ENCODE results near the gene COA3.

The COA3 gene

DNA sequence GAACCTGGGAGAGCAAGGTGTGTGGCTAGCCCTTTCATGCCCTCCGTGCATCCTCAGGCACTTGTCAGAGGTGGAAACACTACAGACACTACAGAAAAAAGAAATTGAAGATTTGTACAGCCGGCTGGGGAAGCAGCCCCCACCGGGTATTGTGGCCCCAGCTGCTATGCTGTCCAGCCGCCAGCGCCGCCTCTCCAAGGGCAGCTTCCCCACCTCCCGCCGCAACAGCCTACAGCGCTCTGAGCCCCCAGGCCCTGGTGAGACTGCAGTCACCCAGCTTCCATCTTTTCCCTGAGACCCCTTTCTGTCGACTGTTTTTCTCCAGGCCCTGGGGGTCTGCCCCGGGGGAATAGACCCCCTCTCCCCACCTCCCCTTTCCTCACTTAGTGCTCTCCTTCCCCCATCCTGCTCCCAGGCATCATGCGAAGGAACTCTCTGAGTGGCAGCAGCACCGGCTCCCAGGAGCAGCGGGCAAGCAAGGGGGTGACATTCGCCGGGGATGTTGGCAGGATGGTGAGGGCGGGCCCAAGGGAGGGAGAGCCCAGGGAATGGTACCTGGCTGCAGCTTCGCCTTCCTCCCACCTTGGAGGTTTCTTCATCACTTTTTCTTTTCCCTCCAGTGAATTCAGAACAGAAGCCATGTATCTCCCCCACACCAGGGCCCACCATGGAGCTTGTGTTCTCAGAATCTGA lies 2.3 kb downstream of the COA3 start:
- TF ChIP-seq, protein P1, sequence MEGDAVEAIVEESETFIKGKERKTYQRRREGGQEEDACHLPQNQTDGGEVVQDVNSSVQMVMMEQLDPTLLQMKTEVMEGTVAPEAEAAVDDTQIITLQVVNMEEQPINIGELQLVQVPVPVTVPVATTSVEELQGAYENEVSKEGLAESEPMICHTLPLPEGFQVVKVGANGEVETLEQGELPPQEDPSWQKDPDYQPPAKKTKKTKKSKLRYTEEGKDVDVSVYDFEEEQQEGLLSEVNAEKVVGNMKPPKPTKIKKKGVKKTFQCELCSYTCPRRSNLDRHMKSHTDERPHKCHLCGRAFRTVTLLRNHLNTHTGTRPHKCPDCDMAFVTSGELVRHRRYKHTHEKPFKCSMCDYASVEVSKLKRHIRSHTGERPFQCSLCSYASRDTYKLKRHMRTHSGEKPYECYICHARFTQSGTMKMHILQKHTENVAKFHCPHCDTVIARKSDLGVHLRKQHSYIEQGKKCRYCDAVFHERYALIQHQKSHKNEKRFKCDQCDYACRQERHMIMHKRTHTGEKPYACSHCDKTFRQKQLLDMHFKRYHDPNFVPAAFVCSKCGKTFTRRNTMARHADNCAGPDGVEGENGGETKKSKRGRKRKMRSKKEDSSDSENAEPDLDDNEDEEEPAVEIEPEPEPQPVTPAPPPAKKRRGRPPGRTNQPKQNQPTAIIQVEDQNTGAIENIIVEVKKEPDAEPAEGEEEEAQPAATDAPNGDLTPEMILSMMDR (IDR thresholded peaks at IDR 0.05; ENCODE audit: control extremely low read depth, extremely low read depth, low read depth, missing control alignments) = no peak
- DNase-seq (ENCODE audit: extremely low spot score) = no peak
- ChIA-PET CTCF (interaction anchor here (0.9 to 1.6 kb wide), 4 partner anchors 25 to 614 kb away, joined by 3 to 5 read pairs (median 4); partner anchors contain the start of gene BECN1), POLR2A (no interaction called here)

DNA sequence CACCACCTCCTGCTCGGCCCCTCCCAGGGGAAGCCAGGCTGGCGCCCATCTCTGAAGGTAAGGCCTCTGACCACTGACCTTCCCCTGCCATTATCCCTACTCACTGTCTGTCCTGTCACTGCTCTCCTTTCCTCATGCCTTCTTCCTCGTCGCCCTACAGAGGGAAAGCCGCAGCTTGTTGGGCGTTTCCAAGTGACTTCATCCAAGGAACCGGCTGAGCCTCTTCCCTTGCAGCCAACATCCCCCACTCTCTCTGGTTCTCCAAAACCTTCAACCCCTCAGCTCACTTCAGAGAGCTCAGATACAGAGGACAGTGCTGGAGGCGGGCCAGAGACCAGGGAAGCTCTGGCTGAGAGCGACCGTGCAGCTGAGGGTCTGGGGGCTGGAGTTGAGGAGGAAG lies 3.0 kb downstream of the COA3 start:
- ChIA-PET CTCF (interaction anchor here (1.1 to 1.6 kb wide), 5 partner anchors 9 to 32 kb away, joined by 3 to 5 read pairs (median 4); partner anchors contain the start of gene BECN1), POLR2A (no interaction called here)
- no peak for DNase-seq (ENCODE audit: extremely low spot score)
- TF ChIP-seq, protein P1 (IDR thresholded peaks at IDR 0.05; ENCODE audit: control extremely low read depth, extremely low read depth, low read depth, missing control alignments) = no peak

DNA sequence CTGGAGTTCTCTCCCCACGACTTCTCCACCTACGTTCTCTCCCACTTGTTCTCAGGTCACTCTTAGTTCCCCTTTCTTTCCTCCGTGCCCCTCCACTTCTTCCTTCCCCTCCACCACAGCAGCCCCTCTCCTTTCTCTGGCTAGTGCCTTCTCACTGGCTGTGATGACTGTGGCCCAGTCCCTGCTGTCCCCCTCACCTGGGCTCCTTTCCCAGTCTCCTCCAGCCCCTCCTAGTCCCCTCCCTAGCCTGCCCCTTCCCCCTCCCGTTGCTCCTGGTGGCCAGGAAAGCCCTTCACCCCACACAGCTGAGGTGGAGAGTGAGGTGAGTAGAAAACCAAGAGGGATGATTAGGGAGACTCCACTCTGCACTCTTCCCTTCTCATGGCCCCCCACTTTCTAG lies 3.4 kb downstream of the COA3 start:
- no peak for DNase-seq (ENCODE audit: extremely low spot score)
- POLR2A ChIA-PET = no interaction called here
- TF ChIP-seq, protein P1 (IDR thresholded peaks at IDR 0.05; ENCODE audit: control extremely low read depth, extremely low read depth, low read depth, missing control alignments) = no peak
- CTCF ChIA-PET = interaction anchor here (1.1 to 1.6 kb wide), 6 partner anchors 9 to 31 kb away, joined by 3 to 5 read pairs (median 4); partner anchors contain the start of gene BECN1

DNA sequence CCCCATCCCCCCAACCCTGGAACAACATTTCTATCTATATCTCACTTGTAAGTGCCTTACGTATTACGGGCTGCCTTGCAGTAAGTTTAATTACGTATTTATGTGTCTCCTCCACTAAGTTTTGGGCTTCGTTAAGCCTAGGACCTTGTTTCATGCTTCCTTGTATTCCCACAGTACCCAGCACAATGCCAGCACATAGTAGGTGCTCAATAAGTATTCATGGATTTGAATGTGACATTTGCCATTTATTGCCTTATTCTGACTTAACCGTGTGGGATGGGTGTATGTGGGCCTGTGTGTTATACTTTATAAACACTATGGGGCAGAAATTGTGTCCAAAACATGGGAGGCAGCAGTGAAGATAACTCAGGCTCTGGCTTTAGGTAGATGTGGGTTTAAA lies 6.0 kb downstream of the COA3 start:
- ChIA-PET CTCF (interaction anchor here (0.7 kb wide), 1 partner anchor 14 kb away, joined by 3 read pairs; no protein-coding TSS in a partner anchor), POLR2A (no interaction called here)

DNA sequence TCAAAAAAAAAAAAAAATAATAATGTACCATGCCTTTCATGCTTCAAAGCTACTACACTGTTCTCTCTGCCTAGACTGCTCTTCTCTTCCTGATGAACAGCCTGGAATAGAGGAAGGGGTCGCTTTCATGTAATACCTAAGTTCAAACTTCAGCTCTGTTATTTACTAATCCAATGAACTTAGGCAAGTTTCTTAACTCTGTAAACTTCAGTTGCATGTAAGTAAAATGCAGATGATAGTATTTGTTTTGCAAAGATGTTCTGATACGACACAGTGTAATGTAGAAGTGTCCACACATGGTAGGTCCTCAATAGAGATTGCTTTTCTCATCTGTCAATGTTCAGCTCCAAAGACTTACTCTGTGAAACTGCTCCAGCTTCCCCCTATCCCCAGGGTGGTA lies 6.6 kb downstream of the COA3 start:
- TF ChIP-seq, protein P1 (IDR thresholded peaks at IDR 0.05; ENCODE audit: control extremely low read depth, extremely low read depth, low read depth, missing control alignments) = no peak
- DNase-seq (ENCODE audit: extremely low spot score) = no peak
- CTCF ChIA-PET = interaction anchor here (1.4 kb wide), 1 partner anchor 28 kb away, joined by 3 read pairs; no protein-coding TSS in a partner anchor
- POLR2A ChIA-PET = interaction anchor here (1.0 kb wide), 1 partner anchor 14 kb away, joined by 5 read pairs; no protein-coding TSS in a partner anchor

More for the DNA sequence above, 6.0 kb downstream of the COA3 start:
- DNase-seq (ENCODE audit: extremely low spot score) = no peak
- TF ChIP-seq, protein P1 (IDR thresholded peaks at IDR 0.05; ENCODE audit: control extremely low read depth, extremely low read depth, low read depth, missing control alignments) = no peak

DNA sequence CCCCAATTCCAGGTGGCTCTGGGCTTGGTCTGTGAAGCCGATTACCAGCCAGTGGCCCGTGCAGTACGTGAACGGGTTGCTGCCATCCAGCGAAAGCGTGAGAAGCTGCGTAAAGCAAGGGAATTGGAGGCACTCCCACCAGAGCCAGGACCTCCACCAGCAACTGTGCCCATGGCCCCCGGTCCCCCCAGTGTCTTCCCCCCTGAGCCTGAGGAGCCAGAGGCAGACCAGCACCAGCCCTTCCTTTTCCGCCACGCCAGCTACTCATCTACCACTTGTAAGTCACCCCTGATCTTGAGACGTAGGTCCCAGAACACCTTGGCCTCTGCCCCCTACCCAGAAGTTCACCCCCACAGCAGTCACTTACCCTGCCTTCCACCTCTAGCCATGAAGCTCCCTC lies 11.2 kb downstream of the COA3 start:
- TF ChIP-seq, protein P1 (IDR thresholded peaks at IDR 0.05; ENCODE audit: control extremely low read depth, extremely low read depth, low read depth, missing control alignments) = no peak
- ChIA-PET POLR2A (interaction anchor here (0.6 kb wide), 1 partner anchor 163 kb away, joined by 10 read pairs; no protein-coding TSS in a partner anchor), CTCF (interaction anchor here (0.9 to 1.2 kb wide), 3 partner anchors 9 to 24 kb away, joined by 3 to 4 read pairs (median 3); no protein-coding TSS in a partner anchor)
- no peak for DNase-seq (ENCODE audit: extremely low spot score)

Data from GM10248 (cell line).